ENCODE results near the gene PLA2G2F.

Gene PLA2G2F

DNA sequence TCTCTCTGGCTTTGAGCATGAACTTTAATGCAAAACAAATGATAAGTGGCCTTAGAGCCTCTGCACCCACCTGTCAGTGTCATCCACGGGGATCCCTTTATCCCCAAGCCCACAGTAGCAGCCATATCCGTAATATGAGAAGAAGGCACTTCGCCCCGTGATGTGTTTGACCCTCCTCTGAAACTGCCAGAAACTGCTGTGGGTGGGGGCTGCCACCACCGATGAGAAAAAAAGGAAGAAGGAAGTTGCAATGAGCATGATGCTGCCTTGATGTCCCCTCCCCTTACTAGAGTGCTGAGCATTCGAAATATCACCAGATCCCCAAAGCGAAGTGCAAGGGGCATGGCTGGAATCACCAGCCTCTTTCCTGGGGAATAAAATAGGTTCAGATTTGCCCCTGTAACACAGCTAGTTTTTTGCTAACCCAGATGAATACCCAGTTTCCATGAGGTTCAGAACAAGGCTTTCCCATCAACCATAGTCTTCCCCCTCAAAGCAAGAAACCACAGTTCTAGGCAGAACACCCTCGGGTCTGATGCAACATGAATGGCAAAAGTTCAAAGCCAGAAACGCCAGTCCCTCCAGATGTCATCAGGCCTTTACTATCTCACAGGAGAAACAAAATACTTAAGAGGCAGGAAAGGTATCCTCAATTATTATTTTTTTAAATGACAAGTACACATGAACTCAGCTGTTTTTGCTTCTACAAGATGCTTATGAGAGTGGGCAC, 36.0 kb downstream of the PLA2G2F start:
- no peak for DNase-seq

DNA sequence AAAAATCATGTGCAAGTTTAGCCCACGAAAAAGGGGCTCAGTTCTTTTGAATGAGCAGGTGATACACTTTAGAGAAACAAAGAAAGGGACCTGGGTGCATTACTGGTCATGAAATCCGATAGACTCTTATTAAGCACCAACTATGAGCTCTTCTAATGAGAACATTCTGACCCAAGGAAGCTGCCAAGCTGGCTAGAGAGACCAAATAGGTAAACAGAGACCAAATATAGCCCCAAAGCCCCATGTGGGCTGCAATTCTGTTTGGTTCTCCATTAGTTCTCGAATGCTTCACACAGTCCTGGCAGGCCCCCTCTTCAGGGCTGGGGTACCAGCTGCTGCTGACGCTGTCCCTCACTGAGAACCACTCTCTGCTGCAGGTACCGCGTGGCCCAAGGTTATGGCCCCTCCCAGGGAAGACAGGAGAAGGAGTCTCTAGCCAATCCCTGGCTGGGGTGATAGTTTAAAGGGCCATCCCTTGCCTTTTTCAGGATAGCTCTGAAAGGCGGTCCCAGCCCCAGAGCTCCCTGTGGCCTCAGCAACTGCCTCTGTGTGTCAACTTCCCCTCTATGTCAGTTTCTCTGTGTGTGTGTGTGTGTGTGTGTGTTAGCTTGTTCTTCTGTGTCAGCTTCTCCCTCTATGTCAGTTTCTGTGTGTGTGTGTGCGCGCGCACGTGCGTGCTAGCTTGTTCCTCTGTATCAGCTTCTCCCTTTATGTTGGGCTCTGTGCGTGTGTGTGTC, 39.7 kb downstream of the PLA2G2F start:
- no peak for DNase-seq

DNA sequence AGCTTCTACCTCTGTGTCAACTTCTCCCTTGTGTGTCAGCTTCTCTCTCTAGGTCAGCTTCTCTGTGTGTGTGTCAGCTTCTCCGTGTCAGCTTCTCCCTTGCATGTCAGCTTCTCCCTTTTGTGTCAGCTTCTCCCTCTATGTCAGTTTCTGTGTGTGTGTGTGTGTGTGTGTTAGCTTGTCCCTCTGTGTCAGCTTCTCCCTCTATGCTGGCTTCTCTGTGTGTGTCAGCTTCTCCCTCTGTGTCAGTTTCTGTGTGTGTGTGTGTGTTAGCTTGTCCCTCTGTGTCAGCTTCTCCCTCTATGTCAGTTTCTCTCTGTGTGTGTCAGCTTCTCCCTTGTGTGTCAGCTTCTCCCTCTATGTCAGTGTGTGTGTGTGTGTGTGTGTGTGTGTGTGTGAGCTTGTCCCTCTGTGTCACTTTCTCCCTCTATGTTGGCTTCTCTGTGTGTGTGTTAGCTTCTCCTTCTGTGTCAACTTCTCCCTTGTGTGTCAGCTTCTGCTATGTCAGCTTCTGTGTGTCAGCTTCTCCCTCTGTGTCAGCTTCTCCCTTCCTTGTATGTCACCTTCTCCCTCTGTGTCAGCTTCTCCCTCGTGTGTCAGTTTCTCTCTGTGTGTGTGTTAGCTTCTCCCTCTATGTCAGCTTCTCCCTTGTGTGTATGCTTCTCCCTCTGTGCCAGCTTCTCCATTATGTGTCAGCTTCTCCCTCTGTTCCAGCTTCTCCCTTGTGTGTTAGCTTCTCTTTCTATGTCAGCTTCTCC, 40.4 kb downstream of the PLA2G2F start:
- no peak for DNase-seq

DNA sequence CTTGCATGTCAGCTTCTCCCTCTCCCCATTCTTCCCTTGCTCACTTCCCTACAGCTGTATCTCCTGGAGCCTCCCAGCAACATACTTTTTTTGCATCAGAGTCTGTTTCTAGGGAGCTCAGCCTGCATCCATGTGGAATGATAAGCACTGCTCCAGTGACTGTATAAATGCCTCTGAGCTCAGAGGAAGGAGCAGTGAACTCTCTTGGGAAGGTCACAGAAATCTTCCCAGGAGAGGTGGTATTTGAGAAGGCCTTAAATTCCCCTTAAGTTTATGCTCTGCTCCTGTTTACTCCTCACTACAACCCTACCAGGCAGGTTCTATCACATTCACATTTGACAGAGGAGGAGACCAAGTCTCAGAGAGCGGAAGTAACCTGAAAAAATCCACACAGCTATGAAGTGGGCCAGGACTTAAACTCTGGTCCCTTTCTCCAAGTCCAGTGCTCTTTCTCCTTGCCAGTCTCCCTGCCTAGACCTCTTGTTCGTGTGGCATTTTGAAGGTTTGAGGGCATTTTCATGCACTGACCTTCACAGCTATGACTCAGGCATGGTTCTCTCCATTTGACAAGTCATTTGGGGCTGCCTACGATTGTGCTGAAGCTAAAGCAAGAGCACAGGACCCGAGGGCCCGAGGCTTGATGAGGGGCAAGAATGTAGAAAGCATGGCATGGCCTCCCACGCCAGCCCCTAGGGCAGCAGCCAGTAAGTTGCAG, 41.2 kb downstream of the PLA2G2F start:
- no peak for DNase-seq

DNA sequence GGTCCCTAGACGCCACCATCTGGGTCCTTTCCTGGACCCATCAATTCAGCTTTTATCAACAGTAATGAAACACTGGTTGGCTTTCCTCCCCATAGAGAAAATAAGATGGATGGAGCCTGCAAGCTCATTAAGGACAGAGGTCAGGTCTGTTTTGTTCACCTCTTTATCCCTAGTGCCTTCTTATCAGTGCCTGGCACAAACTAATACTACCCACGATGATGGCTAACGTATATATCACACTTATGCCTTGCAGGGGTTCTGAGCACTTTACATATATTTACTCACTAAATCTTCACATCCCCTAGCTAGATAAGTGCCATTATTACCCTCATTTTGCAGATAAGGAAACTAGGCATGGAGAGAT, 41.7 kb downstream of the PLA2G2F start:
- DNase-seq, result no peak

DNA sequence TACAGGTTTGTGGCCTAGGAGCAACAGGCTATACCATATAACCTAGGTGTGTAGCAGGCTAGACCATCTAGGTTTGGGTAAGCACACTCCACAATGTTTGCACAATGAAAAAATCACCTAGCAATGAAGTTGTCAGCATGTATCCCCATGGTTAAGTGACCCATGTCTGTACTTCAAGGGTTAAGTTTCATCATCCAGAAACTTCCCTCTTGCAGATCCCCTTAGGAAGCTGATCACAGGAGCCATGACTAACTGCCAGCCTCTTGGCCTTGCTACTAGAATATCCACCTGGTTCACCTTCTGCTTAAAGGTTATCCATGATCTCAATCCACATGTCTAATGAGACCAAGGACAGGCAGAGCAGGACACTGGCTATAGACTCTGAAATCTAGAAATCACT, 43.3 kb downstream of the PLA2G2F start:
- no peak for DNase-seq

DNA sequence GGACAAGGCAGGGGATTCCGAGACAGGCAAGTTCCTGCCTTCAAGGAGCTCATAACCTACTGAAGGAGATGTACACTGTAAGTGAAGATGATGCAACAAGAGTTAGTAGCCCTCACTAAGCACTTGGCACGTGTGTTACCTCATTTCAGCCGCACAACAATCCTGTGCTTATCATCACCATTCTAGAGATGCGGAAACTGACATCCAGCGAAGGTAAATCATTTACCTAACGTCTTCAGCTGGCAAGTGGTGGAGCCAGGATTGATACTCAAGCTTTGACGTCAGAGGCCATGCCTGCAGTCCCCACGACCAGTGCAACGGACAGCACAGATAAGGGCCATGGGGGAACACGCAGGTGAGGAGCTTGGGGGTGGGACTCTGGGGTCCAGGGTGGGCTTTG, 43.9 kb downstream of the PLA2G2F start:
- no peak for DNase-seq

DNA sequence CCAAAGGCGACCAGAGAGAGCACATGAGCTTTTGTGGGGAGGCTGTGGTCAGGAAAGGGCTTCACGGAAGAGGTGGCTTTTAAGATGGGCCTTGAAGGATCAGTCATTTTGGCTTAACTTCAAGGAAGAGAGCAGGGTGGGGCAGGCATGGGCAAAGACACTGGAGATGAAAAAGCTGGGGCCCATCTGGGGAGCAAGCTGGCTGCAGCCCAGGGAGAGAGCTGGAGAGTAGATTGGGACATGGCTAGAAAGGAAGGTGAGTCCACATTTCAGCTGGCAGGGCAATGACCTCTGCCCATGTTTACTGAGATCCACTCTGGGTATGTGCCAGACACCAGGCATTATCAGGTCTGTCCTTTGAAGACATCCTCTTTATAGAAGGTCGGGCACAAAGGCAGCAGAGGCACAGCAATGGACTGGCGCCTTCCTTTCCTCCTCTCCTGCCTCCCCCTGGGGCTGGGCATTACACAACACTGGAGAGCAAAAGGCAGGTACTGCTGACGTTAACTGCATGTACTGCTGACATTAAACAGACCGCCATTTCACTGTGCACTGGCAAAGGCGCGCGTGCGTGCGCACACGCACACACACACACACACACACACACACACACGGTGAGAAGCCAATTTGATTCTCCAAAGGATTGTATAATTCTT, 44.6 kb downstream of the PLA2G2F start:
- DNase-seq, result no peak

DNA sequence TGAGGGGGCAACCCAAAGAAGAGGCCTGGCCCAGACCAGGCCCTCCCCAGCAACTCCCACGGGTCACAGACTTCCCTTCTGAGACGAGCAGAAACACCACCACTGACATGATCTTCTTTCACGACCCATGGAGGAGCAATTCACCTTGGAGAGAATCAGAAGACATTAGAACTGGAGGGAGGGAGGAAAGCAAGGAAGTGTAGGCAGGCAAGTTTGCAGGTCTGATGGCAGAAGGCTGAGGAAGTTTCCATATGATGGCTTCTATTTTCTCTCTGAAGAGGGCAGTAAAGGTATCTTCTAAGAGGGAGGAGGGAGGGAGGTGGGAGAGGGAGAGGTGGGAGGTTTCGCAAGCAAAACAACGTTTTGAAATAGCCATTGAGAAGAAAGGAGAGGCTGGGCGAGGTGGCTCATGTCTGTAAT, 45.4 kb downstream of the PLA2G2F start:
- no peak for DNase-seq

DNA sequence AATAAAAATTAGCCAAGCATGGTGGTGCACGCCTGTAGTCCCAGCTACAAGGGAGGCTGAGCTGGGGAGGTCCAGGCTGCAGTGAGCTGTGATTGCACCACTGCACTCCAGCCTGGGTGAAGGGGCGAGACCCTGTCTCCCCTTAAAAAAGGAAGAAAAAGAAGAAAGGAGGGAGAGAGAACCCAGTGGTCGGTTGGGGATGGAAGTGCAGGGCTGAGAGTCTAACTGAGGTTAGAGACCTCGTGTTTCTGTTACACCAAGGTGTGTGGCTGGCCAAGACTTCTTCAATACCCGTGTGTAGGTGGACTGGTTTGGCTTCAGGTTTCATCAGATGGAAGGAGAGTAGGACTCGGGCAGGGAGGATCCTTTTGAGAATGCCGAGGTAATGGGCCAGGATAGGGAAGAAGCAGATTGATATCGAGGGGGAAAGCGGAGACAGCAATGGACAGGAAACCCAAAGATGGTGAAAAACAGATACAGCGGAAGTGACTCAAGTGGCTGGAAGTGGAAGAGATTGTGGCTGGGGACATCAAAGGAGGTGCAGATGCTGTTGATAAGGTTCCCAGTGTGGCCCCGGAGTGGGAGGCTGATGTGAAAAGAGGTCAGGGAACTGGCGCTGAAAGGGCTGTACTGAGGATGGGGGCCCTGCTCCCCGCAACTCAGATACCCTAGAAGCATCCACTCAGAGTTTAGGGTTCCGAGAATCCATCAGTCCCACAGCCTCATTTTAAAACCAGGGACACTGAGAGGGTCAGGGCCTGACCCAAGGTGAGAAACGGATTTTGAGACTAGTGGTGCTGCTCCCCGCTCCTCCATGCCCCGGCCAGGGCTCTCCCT, 46.1 kb downstream of the PLA2G2F start:
- DNase-seq, result peak; percentile 80

DNA sequence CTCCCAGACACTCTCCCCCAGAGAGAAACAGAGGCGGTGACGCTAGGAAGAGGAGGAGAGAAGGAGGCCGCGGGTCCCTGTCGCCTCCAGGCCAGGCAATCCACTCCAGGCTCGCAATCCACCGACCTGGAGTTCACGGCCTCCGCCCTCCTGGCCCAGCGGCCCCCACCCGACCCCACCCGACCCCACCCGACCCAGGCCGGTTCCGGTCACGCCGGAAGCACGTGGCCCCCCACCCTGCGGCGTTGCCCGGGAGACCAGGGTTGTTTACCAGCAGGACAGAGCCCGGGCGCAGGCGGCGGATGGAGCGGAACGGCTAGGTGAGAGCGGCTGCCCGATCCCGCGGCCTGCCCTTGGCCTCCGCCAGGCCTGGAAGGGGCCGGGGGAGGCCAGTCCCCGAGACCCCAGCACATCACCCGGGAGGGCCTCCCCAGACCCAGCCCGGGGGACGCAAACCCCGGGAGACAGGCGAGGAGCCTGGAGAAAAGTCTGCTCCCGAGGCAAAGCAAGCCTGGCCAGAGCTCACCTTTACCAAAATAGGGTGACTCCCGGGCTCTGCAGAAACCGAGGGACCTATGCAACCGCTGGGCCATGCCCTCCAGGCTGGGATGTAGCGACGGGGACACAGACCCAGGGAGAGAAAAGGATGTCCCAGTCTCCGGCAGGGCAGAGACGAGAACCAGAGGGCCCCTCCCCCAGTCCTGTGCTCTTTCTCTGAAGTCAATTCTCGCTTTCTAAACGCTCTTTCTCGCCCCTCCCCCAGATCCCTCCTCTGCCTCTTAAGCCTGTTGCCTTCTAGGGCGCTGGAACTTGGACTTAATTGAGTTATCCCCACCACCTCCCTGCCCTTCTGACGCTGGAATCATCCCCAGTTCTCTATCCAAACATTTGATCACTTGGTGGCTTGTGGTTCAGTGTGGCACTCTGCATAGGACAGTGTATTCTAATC, 47.0 kb downstream of the PLA2G2F start, which contains the start of the genes PLA2G2C and UBXN10:
PLA2G2C (minus strand) TSS at position 685 of the 949 bp plus-strand sequence. CDS start 9,155 bp downstream, outside the sequence.
UBXN10 (plus strand) TSS at position 263 of the 949 bp plus-strand sequence. CDS start 4,466 bp downstream, outside the sequence.
- peak; percentile 65 for DNase-seq

DNA sequence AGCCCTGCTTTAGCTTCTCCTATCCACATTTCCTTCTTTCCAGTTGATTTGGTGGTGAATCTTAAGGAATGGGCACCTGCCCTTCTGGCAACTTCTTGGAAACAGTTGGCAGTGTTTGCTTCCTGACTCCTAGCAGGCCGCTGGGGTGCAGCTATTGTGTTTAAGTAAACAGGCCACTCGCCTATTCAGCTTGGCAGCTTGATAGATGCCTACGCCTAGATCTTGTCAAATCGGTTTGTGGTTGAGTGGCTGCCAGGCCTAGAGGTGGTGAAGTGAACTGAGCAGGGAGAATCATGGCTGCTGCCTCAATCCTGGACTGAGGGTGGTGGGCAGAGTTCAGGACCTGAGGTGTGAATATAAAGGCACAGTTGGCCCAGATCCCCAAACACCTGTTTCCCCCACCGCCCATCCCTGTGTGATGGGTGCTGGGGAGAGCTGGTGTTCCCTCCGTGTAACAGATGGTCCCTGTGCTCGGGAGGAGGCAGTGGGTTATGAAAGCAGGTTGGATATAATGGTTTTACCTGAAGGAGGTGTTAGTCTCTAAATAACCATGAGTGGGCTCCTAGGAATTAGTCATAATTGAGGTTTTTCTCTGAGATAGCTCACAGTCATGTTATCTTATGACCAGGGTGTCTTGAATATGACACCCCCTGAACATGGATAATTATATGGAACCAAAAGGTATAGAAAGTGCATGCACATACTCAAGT, 48.1 kb downstream of the PLA2G2F start:
- peak; percentile 53 for DNase-seq

DNA sequence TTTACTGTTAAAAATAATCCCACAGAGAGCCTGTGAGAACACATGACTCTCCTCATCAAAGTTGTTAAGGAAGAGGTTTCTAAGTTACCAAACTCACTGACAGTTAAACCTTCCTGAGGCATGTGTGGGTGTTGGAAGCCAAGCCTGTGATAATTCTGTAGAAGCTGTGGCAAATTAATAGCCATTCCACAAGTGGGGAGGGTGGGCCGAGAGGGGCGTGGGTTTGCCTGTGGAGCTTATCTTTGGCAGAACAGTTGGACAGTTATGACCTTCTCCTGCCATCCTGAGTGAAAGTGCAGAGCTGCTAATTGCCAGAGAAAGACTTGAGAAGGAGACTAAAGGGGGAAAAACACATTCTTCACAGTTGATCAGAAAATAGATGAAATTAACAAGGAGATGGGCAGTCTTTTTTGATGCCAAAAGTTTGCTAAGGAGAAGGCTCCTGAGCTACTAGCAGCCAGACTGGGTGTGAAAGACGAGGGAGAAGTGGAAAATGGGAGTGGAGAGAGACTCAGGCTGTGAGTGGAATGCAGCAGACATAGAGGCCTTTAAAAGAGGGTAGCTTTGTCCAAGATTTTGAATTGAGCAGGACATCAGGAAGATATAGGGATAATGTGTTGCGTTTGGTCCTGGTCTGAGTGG, 48.8 kb downstream of the PLA2G2F start:
- no peak for DNase-seq

DNA sequence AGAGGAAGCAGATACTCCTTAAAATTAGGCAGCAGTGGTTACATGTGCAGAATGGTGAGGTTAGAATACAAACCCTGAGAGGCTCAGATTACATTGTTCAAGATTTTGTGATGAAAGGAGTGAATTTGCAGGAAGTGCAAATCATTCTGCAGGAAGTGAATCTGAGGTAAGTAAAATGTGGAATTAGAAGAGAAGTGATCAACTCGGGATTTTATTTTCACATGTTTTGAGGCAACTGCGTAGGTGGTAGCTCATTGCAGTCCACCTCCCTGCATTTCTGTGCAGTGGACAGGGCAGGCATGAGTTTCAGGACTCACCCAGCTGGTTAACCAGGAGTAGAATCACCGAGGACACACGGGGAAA, 49.3 kb downstream of the PLA2G2F start:
- DNase-seq, result no peak

DNA sequence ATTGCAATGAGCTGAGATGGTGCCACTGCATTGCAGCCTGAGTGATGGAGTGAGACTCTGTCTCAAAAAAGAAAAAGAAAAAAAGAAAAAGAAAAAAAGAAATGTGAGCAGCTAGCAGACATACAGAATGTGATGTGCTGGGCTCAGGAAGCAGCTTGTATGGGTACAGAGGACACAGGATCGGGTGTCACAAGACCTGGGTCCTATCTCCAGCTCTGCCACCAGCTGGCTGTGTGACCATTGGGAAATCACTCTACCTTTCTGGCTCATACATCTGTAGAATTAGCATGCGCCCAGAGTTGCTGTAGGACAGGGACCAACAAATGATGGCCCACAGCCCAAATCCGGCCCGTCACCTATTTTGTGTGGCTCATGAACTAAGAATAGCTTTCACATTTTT, 50.5 kb downstream of the PLA2G2F start:
- DNase-seq, result no peak

DNA sequence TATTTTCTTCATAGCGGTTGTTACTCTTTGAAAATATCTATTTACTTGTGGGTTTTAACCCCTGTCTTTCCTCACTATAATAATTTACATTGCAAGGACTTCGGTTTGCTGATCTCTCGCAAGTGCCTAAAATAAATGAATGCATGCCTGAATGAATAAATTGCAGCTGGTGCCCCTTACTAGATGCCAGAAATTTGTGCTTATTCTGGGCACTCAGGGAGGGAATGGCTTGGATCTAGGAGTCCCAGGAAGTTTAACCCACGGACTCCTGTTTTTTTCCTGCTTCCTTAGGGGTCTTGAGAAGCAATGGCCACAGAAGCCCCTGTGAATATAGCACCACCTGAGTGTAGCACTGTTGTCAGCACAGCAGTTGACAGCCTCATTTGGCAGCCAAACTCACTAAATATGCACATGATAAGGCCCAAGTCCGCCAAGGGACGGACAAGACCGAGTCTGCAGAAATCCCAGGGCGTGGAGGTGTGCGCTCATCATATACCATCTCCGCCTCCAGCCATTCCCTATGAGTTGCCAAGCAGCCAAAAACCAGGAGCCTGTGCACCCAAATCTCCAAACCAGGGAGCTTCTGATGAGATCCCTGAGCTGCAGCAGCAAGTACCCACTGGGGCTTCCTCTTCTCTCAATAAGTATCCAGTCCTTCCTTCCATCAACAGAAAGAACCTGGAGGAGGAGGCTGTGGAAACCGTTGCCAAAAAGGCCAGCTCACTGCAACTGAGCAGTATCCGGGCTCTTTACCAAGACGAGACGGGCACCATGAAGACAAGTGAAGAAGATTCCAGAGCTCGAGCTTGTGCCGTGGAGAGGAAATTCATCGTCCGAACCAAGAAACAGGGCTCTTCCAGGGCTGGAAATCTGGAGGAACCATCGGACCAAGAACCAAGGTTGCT, 51.4 kb downstream of the PLA2G2F start:
- no peak for DNase-seq

DNA sequence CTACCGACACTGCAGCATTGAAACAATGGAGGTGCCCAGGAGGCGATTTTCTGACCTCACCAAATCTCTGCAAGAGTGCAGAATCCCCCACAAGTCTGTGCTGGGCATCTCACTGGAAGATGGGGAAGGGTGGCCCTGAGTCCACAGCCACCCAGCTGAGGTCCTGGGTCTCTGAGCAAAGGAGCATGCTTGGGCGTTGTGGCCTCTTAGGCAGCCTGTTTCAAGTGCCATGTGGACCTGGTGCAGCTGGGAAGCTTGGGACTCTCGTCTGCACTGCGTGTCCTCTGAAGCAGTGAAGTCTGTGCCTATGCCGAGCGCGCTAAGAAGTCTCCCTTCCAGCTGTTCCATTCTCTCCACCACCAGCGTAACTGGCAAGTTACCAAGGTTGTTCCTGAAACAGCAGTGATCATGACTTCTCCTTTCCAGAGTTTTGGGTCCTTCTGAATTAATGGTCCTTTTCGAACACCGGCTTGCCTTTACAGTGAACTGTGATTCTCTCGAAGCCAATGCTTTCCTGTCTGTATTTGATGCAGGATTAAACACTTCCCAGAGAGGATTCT, 52.2 kb downstream of the PLA2G2F start:
- DNase-seq, result no peak

DNA sequence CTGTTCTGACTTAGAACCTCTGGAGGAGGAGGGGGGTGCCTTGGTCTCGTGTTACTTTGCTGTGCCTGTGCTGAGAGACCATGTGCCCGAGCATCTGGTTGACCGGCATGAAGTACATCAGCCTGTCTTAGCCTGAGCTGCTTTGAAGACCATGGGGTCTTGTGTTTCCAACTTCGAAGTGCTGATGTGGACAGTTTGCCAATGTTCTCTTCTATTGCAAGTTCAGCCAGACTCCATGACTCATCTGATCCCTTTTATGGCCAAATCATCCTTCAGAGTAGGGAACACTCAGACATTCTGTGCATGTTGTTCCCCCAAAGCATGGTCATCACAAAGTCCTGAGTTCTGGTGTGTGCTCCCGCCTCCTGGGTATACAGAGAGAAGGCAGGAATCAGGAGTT, 53.2 kb downstream of the PLA2G2F start:
- no peak for DNase-seq

Measured in CD4-positive, alpha-beta T cell treated with Interleukin-17A for 1 hour (primary cell).